H1 (cell line): ENCODE data around the gene TMEM253. TPM values are rescaled to one million over a fixed set of nuclear protein-coding genes. Genes with fewer than 3 reads are reported as not detected.
A peak's percentile ranks its signal among the peaks of the same experiment; 100 is the strongest.

Source experiments
- BRCA1 ChIP-seq: IDR thresholded peaks from 2 replicates; pipeline ENCODE4 v1.6.1; 2012; ENCODE audit warnings: low read depth, low read length, improper control_type of control experiment
- CHD1 ChIP-seq: IDR thresholded peaks from 2 replicates; pipeline ENCODE4 v1.6.1; 2012; ENCODE audit warnings: low read depth, low read length, improper control_type of control experiment
- CTBP2 ChIP-seq: IDR thresholded peaks from 2 replicates; pipeline ENCODE4 v1.7.0; 2011; ENCODE audit warnings: borderline replicate concordance, mild to moderate bottlenecking, moderate library complexity, mixed read lengths, low read length; ENCODE audit not compliant: insufficient read depth, insufficient read length
- EGR1 ChIP-seq: IDR thresholded peaks from 2 replicates; pipeline ENCODE4 v1.6.1; 2011; ENCODE audit warnings: low read depth, low read length, borderline replicate concordance
- EP300 ChIP-seq, 2 experiments: IDR thresholded peaks; 1 replicate in 1 of 2; 2 replicates in 1 of 2; pipeline ENCODE4 v1.6.1; 2011 to 2012; ENCODE audit warnings: low read depth in 2 of 2, low read length in 2 of 2, mild to moderate bottlenecking in 2 of 2, borderline replicate concordance in 1 of 2, inconsistent platforms in 1 of 2, moderate library complexity in 1 of 2
- EZH2 ChIP-seq: fragments of 200-600 bp; sonication (generic); IDR thresholded peaks from 2 replicates; pipeline ENCODE4 v1.7.1; 2012; ENCODE audit warnings: low read depth, mild to moderate bottlenecking, moderate library complexity, low read length, inconsistent platforms; ENCODE audit not compliant: severe bottlenecking
- GTF2F1 ChIP-seq: IDR thresholded peaks from 2 replicates; pipeline ENCODE4 v1.6.1; 2012; ENCODE audit warnings: low read depth, low read length, improper control_type of control experiment, borderline replicate concordance
- HDAC2 ChIP-seq, 2 experiments: fragments of 300-600 bp in 1 of 2; sonication (generic) in 1 of 2; IDR thresholded peaks; 2 replicates each; pipeline ENCODE4 v1.6.1; 2011 to 2012; ENCODE audit warnings: low read depth in 2 of 2, low read length in 2 of 2, mild to moderate bottlenecking in 2 of 2, moderate library complexity in 2 of 2, borderline replicate concordance in 1 of 2, inconsistent platforms in 1 of 2
- JUN ChIP-seq: IDR thresholded peaks from 2 replicates; pipeline ENCODE4 v1.6.1; 2011; ENCODE audit warnings: low read depth, mild to moderate bottlenecking, improper control_type of control experiment, low read length
- POLR2A ChIP-seq, 2 experiments: IDR thresholded peaks; 1 replicate in 1 of 2; 2 replicates in 1 of 2; pipeline ENCODE4 v1.6.1; 2011; ENCODE audit warnings: low read depth in 2 of 2, low read length in 2 of 2, mild to moderate bottlenecking in 2 of 2; ENCODE audit errors: control extremely low read depth in 1 of 2
- POLR2AphosphoS5 ChIP-seq: IDR thresholded peaks from 2 replicates; pipeline ENCODE4 v1.6.1; 2011; ENCODE audit warnings: low read depth, low read length
- POU5F1 ChIP-seq: IDR thresholded peaks from 2 replicates; pipeline ENCODE4 v1.6.1; 2011; ENCODE audit warnings: low read depth, mild to moderate bottlenecking, low read length, moderate library complexity
- SAP30 ChIP-seq: fragments of 300-600 bp; sonication (generic); IDR thresholded peaks from 2 replicates; pipeline ENCODE4 v1.7.1; 2012; ENCODE audit warnings: low read length, moderate library complexity, mild to moderate bottlenecking, inconsistent platforms; ENCODE audit not compliant: insufficient read depth, insufficient replicate concordance
- SIX5 ChIP-seq: IDR thresholded peaks from 2 replicates; pipeline ENCODE4 v1.6.1; 2011; ENCODE audit warnings: mild to moderate bottlenecking, low read depth, low read length
- TAF1 ChIP-seq: IDR thresholded peaks from 2 replicates; pipeline ENCODE4 v1.6.1; 2011; ENCODE audit warnings: mild to moderate bottlenecking, low read depth, low read length
- polyA plus RNA-seq, 7 experiments: library from polyadenylated mRNA; depleted of rRNA in 3 of 7; stranded (reverse) in 5 of 7; unstranded in 2 of 7; fragments of >200 nt in 5 of 7; fragments of 200-250 nt in 2 of 7; gene quantifications; 1 replicate in 5 of 7; 2 replicates in 1 of 7; 4 replicates in 1 of 7; pipeline versions ENCODE4 v1.2.1 to v1.2.3, GENCODE V29; 2011 to 2013; ENCODE audit warnings: missing spikeins in 2 of 7, mixed read lengths in 2 of 7
- total RNA-seq: library from RNA; stranded (reverse); fragmentation: NEBNext Ultra II Directional; extraction: Animal tissue kit (Norgen Biotek cat#: 25700); gene quantifications from 2 replicates; pipeline ENCODE4 v1.2.1, GENCODE V29; 2021

TMEM253 gene
- total and polyA plus RNA-seq, 2 of the 8 experiments (the other 6 are each of a cell fraction or from before 2014, with no cell fraction given) = 1.9 to 2.2 TPM

- TF ChIP-seq GTF2F1 = no peak
- TF ChIP-seq SAP30 = no peak
- peak; percentile 28; the same call in 1 of the 2 replicates for TF ChIP-seq TAF1
- no peak for TF ChIP-seq HDAC2 (IDR thresholded peaks at IDR 0.05; ENCODE audit: borderline replicate concordance in 1 of 2, low read depth in 2 of 2, low read length in 2 of 2)
- TF ChIP-seq SIX5 = no peak
- TF ChIP-seq EZH2 = no peak
- TF ChIP-seq POLR2AphosphoS5 = peak; percentile 52; the same call in 1 of the 2 replicates
- no peak for TF ChIP-seq CHD1
- no peak for TF ChIP-seq POU5F1
- TF ChIP-seq POLR2A (IDR thresholded peaks at IDR 0.05; ENCODE audit: control extremely low read depth in 1 of 2, low read depth in 2 of 2, low read length in 2 of 2) = peak in 1 of 2 experiments; percentile 73; a peak in 1 of 3 replicates
- TF ChIP-seq EP300 (IDR thresholded peaks at IDR 0.05; ENCODE audit: borderline replicate concordance in 1 of 2, low read depth in 2 of 2, low read length in 2 of 2) = no peak
- no peak for TF ChIP-seq JUN
- no peak; the same call in 1 of the 2 replicates for TF ChIP-seq EGR1
- TF ChIP-seq BRCA1 = no peak
- TF ChIP-seq CTBP2 = peak; percentile 21
Measured at GRCh38 chr14:21071225-21072030, 29.4 kb upstream of the TMEM253 start (continued).
